ENCODE results near the gene SAPCD2. TPM values are rescaled to one million over a fixed set of nuclear protein-coding genes. Genes with fewer than 3 reads are reported as not detected.

Gene SAPCD2
- total and polyA plus RNA-seq, 4 donors = 1.3 to 2.1 (median 1.6) TPM

DNA sequence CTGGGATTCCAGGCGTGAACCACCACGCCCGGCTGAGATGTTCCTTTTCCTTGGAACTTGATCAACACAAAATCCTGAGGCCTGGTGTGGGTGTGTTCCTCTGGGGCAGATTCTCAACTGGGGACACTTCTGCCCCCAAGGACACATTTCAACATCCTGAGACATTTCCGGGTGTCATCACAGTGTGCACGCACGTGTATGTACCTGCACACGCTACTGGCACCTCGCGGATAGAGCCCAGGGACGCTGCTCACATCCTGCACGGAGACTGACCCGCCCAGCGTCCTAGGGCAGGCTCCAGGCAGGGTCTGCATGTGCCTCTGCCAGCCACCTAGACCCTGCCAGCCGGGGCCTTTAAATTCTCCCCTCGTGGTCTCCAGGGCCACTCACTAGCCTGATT is 8.0 kb downstream of the SAPCD2 start:
- DNase-seq (no peak), ATAC-seq (ENCODE audit: insufficient read depth, low FRiP score) (no peak)
- Histone ChIP-seq H3K27ac (ENCODE audit: low read depth in 1 of 2, low read length in 1 of 2) (no peak overlapping the region), H3K9ac (ENCODE audit: insufficient read depth in 1 of 2, low read length in 2 of 2) (no peak overlapping the region), H3K9me3 (ENCODE audit: control insufficient read depth in 4 of 4, insufficient read depth in 3 of 4, low read length in 3 of 4) (no peaks in the 10 kb centered on the region), H3K36me3 (ENCODE audit: control insufficient read depth in 4 of 4, insufficient read depth in 4 of 4, low read length in 4 of 4) (no peaks in the 10 kb centered on the region), H3K4me3 (no peak overlapping the region), H3K4me1 (ENCODE audit: control insufficient read depth in 5 of 5, insufficient read depth in 5 of 5, low read length in 5 of 5) (peaks cover 0 to 3% (median 0%) of the 10 kb centered on the region in 5 donors), H3K27me3 (ENCODE audit: control insufficient read depth in 3 of 3, insufficient read depth in 3 of 3, low read length in 2 of 3) (peaks cover 0 to 3% (median 0%) of the 10 kb centered on the region in 3 donors)
- WGBS, 2 donors = 84 to 88% methylated on average over 15 of the region's 15 CpGs
- TF ChIP-seq, protein P1, sequence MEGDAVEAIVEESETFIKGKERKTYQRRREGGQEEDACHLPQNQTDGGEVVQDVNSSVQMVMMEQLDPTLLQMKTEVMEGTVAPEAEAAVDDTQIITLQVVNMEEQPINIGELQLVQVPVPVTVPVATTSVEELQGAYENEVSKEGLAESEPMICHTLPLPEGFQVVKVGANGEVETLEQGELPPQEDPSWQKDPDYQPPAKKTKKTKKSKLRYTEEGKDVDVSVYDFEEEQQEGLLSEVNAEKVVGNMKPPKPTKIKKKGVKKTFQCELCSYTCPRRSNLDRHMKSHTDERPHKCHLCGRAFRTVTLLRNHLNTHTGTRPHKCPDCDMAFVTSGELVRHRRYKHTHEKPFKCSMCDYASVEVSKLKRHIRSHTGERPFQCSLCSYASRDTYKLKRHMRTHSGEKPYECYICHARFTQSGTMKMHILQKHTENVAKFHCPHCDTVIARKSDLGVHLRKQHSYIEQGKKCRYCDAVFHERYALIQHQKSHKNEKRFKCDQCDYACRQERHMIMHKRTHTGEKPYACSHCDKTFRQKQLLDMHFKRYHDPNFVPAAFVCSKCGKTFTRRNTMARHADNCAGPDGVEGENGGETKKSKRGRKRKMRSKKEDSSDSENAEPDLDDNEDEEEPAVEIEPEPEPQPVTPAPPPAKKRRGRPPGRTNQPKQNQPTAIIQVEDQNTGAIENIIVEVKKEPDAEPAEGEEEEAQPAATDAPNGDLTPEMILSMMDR (IDR thresholded peaks at IDR 0.05; ENCODE audit: control extremely low read depth, extremely low read depth) = no peak

DNA sequence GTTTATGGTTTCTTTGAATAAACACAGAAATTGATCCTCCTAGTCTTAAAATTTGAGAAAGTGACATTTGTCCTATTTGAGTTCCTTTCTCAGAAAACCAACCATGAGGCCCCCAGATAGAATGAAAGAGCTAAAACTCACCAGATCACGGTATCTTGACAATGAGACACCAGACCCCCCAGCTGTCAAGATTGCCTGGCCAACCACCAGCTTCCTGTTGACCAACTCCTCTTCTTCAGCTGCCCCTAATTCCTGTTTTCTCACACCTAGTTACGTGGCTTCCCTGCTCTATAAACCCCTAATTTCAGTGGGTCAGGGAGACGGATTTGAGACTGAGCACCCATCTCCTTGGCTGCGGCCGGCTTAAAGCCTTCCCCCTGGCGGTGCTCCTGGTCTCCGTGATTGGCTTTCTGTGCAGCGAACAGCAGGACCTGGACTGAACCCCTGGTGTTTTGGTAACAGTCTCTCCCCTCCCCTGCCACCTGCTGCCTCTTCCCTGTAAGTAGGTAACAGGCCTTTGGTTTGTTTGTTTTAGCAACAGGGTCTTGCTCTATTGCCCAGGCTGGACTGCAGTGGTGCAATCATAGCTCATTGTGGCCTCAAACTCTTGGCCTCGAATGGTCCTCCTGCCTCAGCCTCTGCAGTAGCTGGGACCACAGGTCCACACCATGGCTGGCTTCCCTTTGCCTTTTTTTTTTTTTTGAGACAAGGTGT is 11.7 kb downstream of the SAPCD2 start:
- DNase-seq (no peak), ATAC-seq (ENCODE audit: insufficient read depth, low FRiP score) (no peak)
- TF ChIP-seq, protein P1 (IDR thresholded peaks at IDR 0.05; ENCODE audit: control extremely low read depth, extremely low read depth) = no peak
- no peak overlapping the region for H3K9ac ChIP-seq (ENCODE audit: insufficient read depth in 1 of 2, low read length in 2 of 2)
- peaks cover 0 to 9% (median 0%) of the 10 kb centered on the region in 3 donors for H3K27me3 ChIP-seq (ENCODE audit: control insufficient read depth in 3 of 3, insufficient read depth in 3 of 3, low read length in 2 of 3)
- H3K4me1 ChIP-seq (ENCODE audit: control insufficient read depth in 5 of 5, insufficient read depth in 5 of 5, low read length in 5 of 5) = peaks cover 0 to 33% (median 12%) of the 10 kb centered on the region in 5 donors
- no peaks in the 10 kb centered on the region for H3K36me3 ChIP-seq (ENCODE audit: control insufficient read depth in 4 of 4, insufficient read depth in 4 of 4, low read length in 4 of 4)
- no peaks in the 10 kb centered on the region for H3K9me3 ChIP-seq (ENCODE audit: control insufficient read depth in 4 of 4, insufficient read depth in 3 of 4, low read length in 3 of 4)
- H3K4me3 ChIP-seq = no peak overlapping the region
- H3K27ac ChIP-seq (ENCODE audit: low read depth in 1 of 2, low read length in 1 of 2) = no peak overlapping the region
- WGBS, 2 donors = 71 to 80% methylated on average over 9 of the region's 9 CpGs

GRCh38 chr9:137057545-137057944 is 12.8 kb downstream of the SAPCD2 start:
- WGBS, 2 donors = 74 to 83% methylated on average over 16 of the region's 16 CpGs
- peaks cover 0 to 16% (median 4%) of the 10 kb centered on the region in 3 donors for H3K27me3 ChIP-seq (ENCODE audit: control insufficient read depth in 3 of 3, insufficient read depth in 3 of 3, low read length in 2 of 3)
- H3K9ac ChIP-seq (ENCODE audit: insufficient read depth in 1 of 2, low read length in 2 of 2) = no peak overlapping the region
- ATAC-seq (ENCODE audit: insufficient read depth, low FRiP score) (no peak), DNase-seq (no peak)
- H3K9me3 ChIP-seq (ENCODE audit: control insufficient read depth in 4 of 4, insufficient read depth in 3 of 4, low read length in 3 of 4) = no peaks in the 10 kb centered on the region
- TF ChIP-seq, protein P1 (IDR thresholded peaks at IDR 0.05; ENCODE audit: control extremely low read depth, extremely low read depth) = no peak
- H3K27ac ChIP-seq (ENCODE audit: low read depth in 1 of 2, low read length in 1 of 2) = no peak overlapping the region
- H3K4me3 ChIP-seq = no peak overlapping the region
- H3K4me1 ChIP-seq (ENCODE audit: control insufficient read depth in 5 of 5, insufficient read depth in 5 of 5, low read length in 5 of 5) = peaks cover 0 to 39% (median 12%) of the 10 kb centered on the region in 5 donors
- H3K36me3 ChIP-seq (ENCODE audit: control insufficient read depth in 4 of 4, insufficient read depth in 4 of 4, low read length in 4 of 4) = no peaks in the 10 kb centered on the region

Measured in lung (tissue), 12 donors.